Thoracic aorta (tissue), 2 donors: ENCODE data around the gene HDAC4. TPM values are rescaled to one million over a fixed set of nuclear protein-coding genes. Genes with fewer than 3 reads are reported as not detected.

Experiments
- ATAC-seq: fragments of 150-250 bp; one replicate; pipeline ENCODE4 v1.8.0; 2017; ENCODE audit warnings: low read depth; ENCODE audit not compliant: insufficient number of reproducible peaks, low FRiP score
- DNase-seq: peaks from one replicate; pipeline ENCODE4 v3.0.0-alpha.2; 2020; ENCODE audit warnings: low spot score
- H3K27ac ChIP-seq, 2 donors: fragments of 200-600 bp; sonication (generic); 1 replicate in 1 of 2; 2 replicates in 1 of 2; pipeline ENCODE4 v1.5.1; 2016; ENCODE audit warnings: mild to moderate bottlenecking in 2 of 2, moderate library complexity in 2 of 2
- H3K27me3 ChIP-seq: fragments of 200-600 bp; sonication (generic); replicated peaks from 2 replicates; pipeline ENCODE4 v1.6.0; 2016; ENCODE audit warnings: mild to moderate bottlenecking; ENCODE audit not compliant: insufficient read depth
- H3K36me3 ChIP-seq: fragments of 200-600 bp; sonication (generic); one replicate; pipeline ENCODE4 v1.5.1; 2016
- H3K4me1 ChIP-seq, 2 donors: fragments of 200-600 bp; sonication (generic); 1 replicate in 1 of 2; 2 replicates in 1 of 2; pipeline versions ENCODE4 v1.5.1 to v1.6.0; 2016; ENCODE audit warnings: low read depth in 2 of 2, mild to moderate bottlenecking in 1 of 2; ENCODE audit not compliant: control insufficient read depth in 1 of 2
- H3K4me3 ChIP-seq: fragments of 200-600 bp; sonication (generic); 2 replicates; pipeline ENCODE4 v1.5.1; 2016; ENCODE audit warnings: mild to moderate bottlenecking
- H3K9me3 ChIP-seq: fragments of 200-600 bp; sonication (generic); 2 replicates; pipeline ENCODE4 v1.5.1; 2016
- total RNA-seq, 2 donors: library from RNA; depleted of rRNA; stranded (reverse); fragments of >200 nt; gene quantifications; one replicate each; pipeline versions ENCODE4 v1.1.0 to v1.2.3, GENCODE V29; 2016
- TF ChIP-seq, protein P1 (sequence below): fragments of 200-600 bp; sonication (generic); IDR thresholded peaks from one replicate; pipeline ENCODE4 v1.5.1; 2019; ENCODE audit warnings: antibody characterized with exemption

The HDAC4 gene
- total RNA-seq, 2 donors from 2014 or later = 79.2 to 163 TPM

DNA sequence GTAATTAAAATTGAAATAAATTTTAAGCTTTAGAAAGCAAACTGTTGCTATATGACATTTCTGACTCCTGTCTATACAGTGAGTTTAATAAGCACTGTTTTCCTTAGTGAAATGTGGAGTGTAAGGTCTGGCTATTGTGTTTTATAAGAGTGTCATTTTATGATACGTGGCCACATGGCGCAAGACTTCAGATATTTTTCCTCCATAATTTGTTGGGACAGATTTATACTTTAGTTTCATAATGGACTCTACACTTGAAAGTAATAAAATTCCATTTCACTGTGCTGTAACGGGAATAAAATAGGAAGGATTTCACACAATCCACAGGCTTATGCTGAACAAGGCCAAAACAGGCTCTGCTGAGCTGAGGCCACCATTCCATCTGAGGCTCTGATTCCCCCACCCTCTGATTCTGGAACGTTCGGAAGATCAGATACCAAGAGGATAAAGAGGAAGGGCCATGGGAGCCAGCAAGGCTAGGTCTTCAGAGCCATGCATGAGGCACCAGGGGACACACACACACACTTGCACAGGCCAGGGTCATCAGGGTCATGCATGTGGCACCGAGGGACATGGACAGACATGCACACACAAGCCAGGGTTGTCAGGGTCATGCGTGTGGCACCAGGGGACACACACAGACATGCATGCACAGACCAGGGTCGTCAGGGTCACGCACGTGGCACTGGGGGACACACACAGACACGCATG is 35.6 kb downstream of the HDAC4 start:
- Histone ChIP-seq H3K4me3 (no peak overlapping the region), H3K9me3 (no peaks in the 10 kb centered on the region), H3K4me1 (no peaks in the 10 kb centered on the region), H3K27me3 (no peaks in the 10 kb centered on the region), H3K27ac (no peak overlapping the region), H3K36me3 (no peaks in the 10 kb centered on the region)
- ATAC-seq (no peak), DNase-seq (no peak)
- TF ChIP-seq, protein P1, sequence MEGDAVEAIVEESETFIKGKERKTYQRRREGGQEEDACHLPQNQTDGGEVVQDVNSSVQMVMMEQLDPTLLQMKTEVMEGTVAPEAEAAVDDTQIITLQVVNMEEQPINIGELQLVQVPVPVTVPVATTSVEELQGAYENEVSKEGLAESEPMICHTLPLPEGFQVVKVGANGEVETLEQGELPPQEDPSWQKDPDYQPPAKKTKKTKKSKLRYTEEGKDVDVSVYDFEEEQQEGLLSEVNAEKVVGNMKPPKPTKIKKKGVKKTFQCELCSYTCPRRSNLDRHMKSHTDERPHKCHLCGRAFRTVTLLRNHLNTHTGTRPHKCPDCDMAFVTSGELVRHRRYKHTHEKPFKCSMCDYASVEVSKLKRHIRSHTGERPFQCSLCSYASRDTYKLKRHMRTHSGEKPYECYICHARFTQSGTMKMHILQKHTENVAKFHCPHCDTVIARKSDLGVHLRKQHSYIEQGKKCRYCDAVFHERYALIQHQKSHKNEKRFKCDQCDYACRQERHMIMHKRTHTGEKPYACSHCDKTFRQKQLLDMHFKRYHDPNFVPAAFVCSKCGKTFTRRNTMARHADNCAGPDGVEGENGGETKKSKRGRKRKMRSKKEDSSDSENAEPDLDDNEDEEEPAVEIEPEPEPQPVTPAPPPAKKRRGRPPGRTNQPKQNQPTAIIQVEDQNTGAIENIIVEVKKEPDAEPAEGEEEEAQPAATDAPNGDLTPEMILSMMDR = no peak

DNA sequence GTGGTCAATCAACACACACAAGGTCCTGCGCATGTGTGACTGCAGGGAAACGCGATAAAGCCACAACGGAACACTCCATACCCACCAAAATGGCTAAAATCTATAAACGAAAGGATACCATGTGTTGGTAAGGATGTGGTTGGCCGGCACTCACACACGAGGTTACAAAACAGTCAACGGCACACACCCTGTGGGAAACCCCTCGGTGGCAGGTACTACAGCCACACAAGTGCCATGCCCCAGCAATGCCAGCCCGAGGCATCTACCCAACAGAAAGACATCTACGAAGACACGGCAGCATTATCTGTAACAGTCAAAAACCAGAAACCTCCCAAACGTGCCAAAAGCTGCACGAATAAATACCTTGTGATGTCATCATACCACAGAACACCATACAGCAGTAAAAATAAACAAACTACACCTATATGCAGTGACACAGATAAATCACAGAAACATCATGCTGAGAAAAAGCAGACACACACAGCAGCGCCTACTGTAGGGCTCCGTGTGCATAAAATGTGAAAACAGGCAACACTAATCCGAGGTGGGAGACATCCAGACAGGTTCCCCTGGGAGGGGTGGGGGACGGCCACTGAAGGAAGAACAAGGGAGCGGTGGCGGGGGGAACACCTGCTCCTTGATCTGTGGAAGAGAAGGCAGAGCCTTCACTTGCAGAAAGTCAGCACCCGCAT is 36.7 kb downstream of the HDAC4 start:
- DNase-seq = no peak
- no peak for ATAC-seq
- Histone ChIP-seq H3K4me3 (no peak overlapping the region), H3K4me1 (peaks cover 0 to 7% of the 10 kb centered on the region in 2 donors), H3K9me3 (no peaks in the 10 kb centered on the region), H3K36me3 (no peaks in the 10 kb centered on the region), H3K27me3 (no peaks in the 10 kb centered on the region), H3K27ac (no peak overlapping the region)
- TF ChIP-seq, protein P1 = no peak

DNA sequence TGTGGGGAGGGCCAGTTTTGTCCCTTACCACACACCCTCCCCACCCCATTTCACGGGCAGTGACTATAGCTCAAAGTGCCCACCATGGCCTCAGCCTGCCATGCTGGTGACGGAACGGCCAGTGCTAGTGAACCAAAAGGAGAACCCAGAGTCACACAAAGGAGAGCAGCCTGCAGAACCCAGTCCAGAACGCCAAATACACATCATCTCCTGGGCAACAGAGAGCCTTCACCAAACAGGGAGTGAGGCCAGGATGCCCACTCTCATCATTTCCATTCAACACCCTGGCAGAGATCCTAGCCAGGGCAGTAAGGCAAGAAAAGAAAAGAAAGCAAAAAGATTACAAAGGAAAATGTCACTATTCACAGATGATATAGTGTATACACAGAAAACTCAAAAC is 38.3 kb downstream of the HDAC4 start:
- ATAC-seq (no peak), DNase-seq (no peak)
- Histone ChIP-seq H3K27me3 (no peaks in the 10 kb centered on the region), H3K4me3 (no peak overlapping the region), H3K9me3 (no peaks in the 10 kb centered on the region), H3K36me3 (no peaks in the 10 kb centered on the region), H3K27ac (no peak overlapping the region), H3K4me1 (peaks cover 0 to 7% of the 10 kb centered on the region in 2 donors)
- TF ChIP-seq, protein P1 = no peak

DNA sequence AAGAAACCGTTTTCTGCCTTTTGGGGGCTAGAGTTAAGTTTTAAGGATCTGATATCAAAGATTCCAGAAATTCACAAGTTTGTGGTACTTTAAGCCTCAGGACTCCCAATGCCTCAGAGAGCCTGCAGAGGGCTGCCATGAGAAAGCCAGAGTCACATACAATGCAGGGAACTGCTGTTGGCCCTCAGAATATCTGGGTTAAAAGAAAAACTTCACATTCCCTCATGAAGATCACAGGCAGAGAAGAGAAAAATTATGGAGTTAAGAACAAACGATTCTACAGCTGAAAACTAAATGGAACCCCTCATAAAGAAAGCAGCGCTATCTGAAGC is 39.5 kb downstream of the HDAC4 start:
- H3K4me1 ChIP-seq = peaks cover 0 to 7% of the 10 kb centered on the region in 2 donors
- no peaks in the 10 kb centered on the region for H3K9me3 ChIP-seq
- H3K36me3 ChIP-seq = no peaks in the 10 kb centered on the region
- ATAC-seq (no peak), DNase-seq (no peak)
- H3K27ac ChIP-seq = no peak overlapping the region
- TF ChIP-seq, protein P1 = no peak
- H3K4me3 ChIP-seq = no peak overlapping the region
- H3K27me3 ChIP-seq = no peaks in the 10 kb centered on the region

DNA sequence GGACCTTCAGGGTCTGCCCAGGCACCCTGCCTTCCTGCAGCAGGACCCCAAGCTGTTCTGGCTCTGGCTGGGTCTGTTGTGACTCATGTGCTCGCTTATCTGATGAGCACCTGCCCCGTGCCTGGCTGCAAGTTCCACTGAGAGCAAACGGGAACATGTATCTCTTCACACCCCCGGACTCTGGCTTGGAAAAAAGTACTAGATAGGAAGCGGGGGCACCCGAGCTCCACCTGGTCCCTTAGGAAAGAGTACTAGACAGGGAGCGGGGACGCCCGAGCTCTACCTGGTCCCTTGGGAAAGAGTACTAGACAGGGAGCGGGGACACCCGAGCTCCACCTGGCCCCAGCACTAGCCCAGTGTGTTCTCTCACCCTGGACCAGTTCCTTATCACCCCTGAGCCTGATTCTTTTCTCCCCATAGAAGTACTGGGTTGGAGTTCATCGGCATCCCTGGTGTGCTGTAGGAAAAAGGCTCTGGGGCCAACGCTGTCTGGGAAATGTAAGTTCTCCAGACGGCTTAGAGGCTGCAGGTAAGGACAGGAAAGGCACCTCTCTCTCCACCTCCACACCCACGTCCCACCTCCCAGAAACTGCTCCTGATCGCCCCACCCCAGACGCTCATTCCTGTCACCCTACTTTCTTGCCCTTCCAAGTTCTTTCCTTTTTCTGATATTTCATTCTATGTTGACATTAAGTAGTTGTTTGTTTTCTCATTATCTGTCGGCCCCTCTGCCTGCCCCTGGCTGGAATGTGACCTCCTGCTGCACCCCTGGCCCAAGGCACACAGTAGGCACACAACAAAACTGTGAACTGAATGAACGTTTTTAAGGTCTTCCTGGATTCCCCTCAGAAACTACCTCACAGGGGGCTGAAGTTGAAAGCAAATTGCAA is 40.2 kb downstream of the HDAC4 start:
- TF ChIP-seq, protein P1 = no peak
- Histone ChIP-seq H3K4me3 (no peak overlapping the region), H3K4me1 (peaks cover under 1 to 12% of the 10 kb centered on the region in 2 donors), H3K27me3 (no peaks in the 10 kb centered on the region), H3K36me3 (no peaks in the 10 kb centered on the region), H3K27ac (no peak overlapping the region), H3K9me3 (no peaks in the 10 kb centered on the region)
- ATAC-seq (no peak), DNase-seq (no peak)
